PC-3 (cell line): ENCODE results near the gene KRCC1. TPM values are rescaled to one million over a fixed set of nuclear protein-coding genes. Genes with fewer than 3 reads are reported as not detected.

Experiments
- ATAC-seq: fragments of 200-7000 bp; cut with Tn5 transposase; 2 replicates; pipeline ENCODE4 v1.9.1; 2020; ENCODE audit warnings: mild to moderate bottlenecking, moderate library complexity
- BruUV-seq: library from RNA; stranded (reverse); fragments of 400-500 nt; replicated peaks from 2 replicates; lab custom pipeline; 2021; lab: Mats Ljungman, UMichigan
- CTCF ChIA-PET: fragments of 300-600 bp; sonication (Branson Sonifier 250); formaldehyde crosslinking; loops from one replicate; lab custom pipeline; 2022; ENCODE audit warnings: antibody characterized with exemption; lab: Charles Lee
- POLR2A ChIA-PET: fragments of 300-600 bp; sonication (Branson Sonifier 250); formaldehyde crosslinking; loops from one replicate; lab custom pipeline; 2022; ENCODE audit warnings: antibody characterized with exemption; ENCODE audit not compliant: unreplicated experiment; lab: Charles Lee
- DNase-seq: peaks from one replicate; pipeline ENCODE4 v3.0.0-alpha.2; 2015
- H2AFZ ChIP-seq: fragments of 300-600 bp; sonication (generic); 2 replicates; pipeline ENCODE4 v1.6.0; 2016; ENCODE audit warnings: antibody characterized with exemption, low read length
- H3F3A ChIP-seq: fragments of 300-600 bp; sonication (generic); one replicate; pipeline ENCODE4 v1.6.0; 2017; ENCODE audit warnings: antibody characterized with exemption, low read length, control low read depth, mild to moderate bottlenecking; ENCODE audit not compliant: unreplicated experiment
- H3K27ac ChIP-seq: fragments of 300-600 bp; sonication (generic); 2 replicates; pipeline ENCODE4 v1.5.1; 2016; ENCODE audit warnings: mild to moderate bottlenecking, low read length
- H3K27me3 ChIP-seq: fragments of 300-600 bp; sonication (generic); 2 replicates; pipeline ENCODE4 v1.6.1; 2016; ENCODE audit warnings: low read length, mixed read lengths
- H3K36me3 ChIP-seq: fragments of 300-600 bp; sonication (generic); 2 replicates; pipeline ENCODE4 v1.6.1; 2016; ENCODE audit warnings: low read depth, mixed run types, low read length, mixed read lengths
- H3K4me1 ChIP-seq: fragments of 300-600 bp; sonication (generic); 2 replicates; pipeline ENCODE4 v1.5.1; 2016; ENCODE audit warnings: low read length; ENCODE audit not compliant: insufficient read depth
- H3K4me2 ChIP-seq: fragments of 300-600 bp; sonication (generic); 2 replicates; pipeline ENCODE4 v1.6.0; 2016; ENCODE audit warnings: low read length
- H3K4me3 ChIP-seq: fragments of 300-600 bp; sonication (generic); 2 replicates; pipeline ENCODE4 v1.5.1; 2016; ENCODE audit warnings: mild to moderate bottlenecking, low read length, mixed read lengths
- H3K79me2 ChIP-seq: fragments of 300-600 bp; sonication (generic); 2 replicates; pipeline ENCODE4 v1.6.1; 2017; ENCODE audit warnings: low read length, mixed read lengths
- H3K9ac ChIP-seq: fragments of 300-600 bp; sonication (generic); 2 replicates; pipeline ENCODE4 v1.6.0; 2016; ENCODE audit warnings: mild to moderate bottlenecking, low read length
- H3K9me2 ChIP-seq: fragments of 300-600 bp; sonication (generic); replicated peaks from 2 replicates; pipeline ENCODE4 v1.6.1; 2016; ENCODE audit warnings: mixed run types, low read length, mixed read lengths
- H3K9me3 ChIP-seq: fragments of 300-600 bp; sonication (generic); 2 replicates; pipeline ENCODE4 v1.6.1; 2016; ENCODE audit warnings: low read length, mixed read lengths
- H4K20me1 ChIP-seq: fragments of 300-600 bp; sonication (generic); 2 replicates; pipeline ENCODE4 v1.6.1; 2016; ENCODE audit warnings: low read length, mixed read lengths
- CTCF ChIP-seq: fragments of 300-600 bp; sonication (generic); conservative IDR thresholded peaks from 2 replicates; pipeline ENCODE4 v1.5.1; 2017; ENCODE audit warnings: antibody characterized with exemption, low read depth, mild to moderate bottlenecking, low read length
- EZH2 ChIP-seq: fragments of 300-600 bp; sonication (generic); IDR thresholded peaks from one replicate; pipeline ENCODE4 v1.6.1; 2017; ENCODE audit warnings: antibody characterized with exemption, mild to moderate bottlenecking, low read length; ENCODE audit not compliant: unreplicated experiment
- EZH2phosphoT487 ChIP-seq: fragments of 300-600 bp; sonication (generic); IDR thresholded peaks from 2 replicates; pipeline ENCODE4 v1.6.1; 2018; ENCODE audit warnings: mild to moderate bottlenecking, antibody characterized with exemption, low read length, borderline replicate concordance
- intact Hi-C: fragments of 100-400 bp; cut with micrococcal nuclease; formaldehyde crosslinking; loops from 2 replicates; pipeline ENCODE4 v1.9.0; 2023
- total RNA-seq: library from RNA; depleted of rRNA; stranded (reverse); fragments of >200 nt; gene quantifications from 2 replicates; pipeline ENCODE4 v1.2.3, GENCODE V29; 2014

The KRCC1 gene
- total RNA-seq, 1 experiment from 2014 or later: 14.1 TPM

- ATAC-seq: no peak
- TF ChIP-seq EZH2: no peak
- no peak for TF ChIP-seq CTCF
- no peak for TF ChIP-seq EZH2phosphoT487
- Histone ChIP-seq H2AFZ (no peak overlapping the region), H3K9ac (no peak overlapping the region), H3K27me3 (peaks cover 59% of the 10 kb centered on the region), H3K9me2 (no peaks in the 10 kb centered on the region), H3K9me3 (no peaks in the 10 kb centered on the region), H3K36me3 (no peaks in the 10 kb centered on the region), H3K4me3 (no peak overlapping the region), H3K79me2 (no peaks in the 10 kb centered on the region), H3K4me2 (no peak overlapping the region), H4K20me1 (no peaks in the 10 kb centered on the region), H3K27ac (no peak overlapping the region), H3F3A (no peaks in the 10 kb centered on the region), H3K4me1 (no peaks in the 10 kb centered on the region)
- CTCF ChIA-PET: no interaction called here
- intact Hi-C loops: no loop called here
- no peak for DNase-seq
- POLR2A ChIA-PET: no interaction called here
- BruUV-seq: no TSS peak
These were observed 41.6 kb upstream of the KRCC1 start for GRCh38 chr2:88097192-88097591.

GRCh38 chr2:88096708-88097107 lies 41.1 kb upstream of the KRCC1 start:
- Histone ChIP-seq H4K20me1 (no peaks in the 10 kb centered on the region), H3K9ac (no peak overlapping the region), H3F3A (no peaks in the 10 kb centered on the region), H3K27me3 (peaks cover 57% of the 10 kb centered on the region), H3K4me1 (no peaks in the 10 kb centered on the region), H3K36me3 (no peaks in the 10 kb centered on the region), H3K4me2 (no peak overlapping the region), H3K9me3 (no peaks in the 10 kb centered on the region), H3K4me3 (no peak overlapping the region), H3K27ac (no peak overlapping the region), H3K9me2 (no peaks in the 10 kb centered on the region), H3K79me2 (no peaks in the 10 kb centered on the region), H2AFZ (no peak overlapping the region)
- intact Hi-C loops: no loop called here
- ATAC-seq (no peak), DNase-seq (no peak)
- CTCF ChIA-PET: interaction anchor here (0.6 kb wide), 1 partner anchor 16 kb away, joined by 4 read pairs; no protein-coding TSS in a partner anchor
- TF ChIP-seq CTCF (no peak), EZH2phosphoT487 (no peak), EZH2 (no peak)
- POLR2A ChIA-PET: no interaction called here
- BruUV-seq: no TSS peak

- Histone ChIP-seq H3K36me3 (no peaks in the 10 kb centered on the region), H3K4me1 (no peaks in the 10 kb centered on the region), H4K20me1 (no peaks in the 10 kb centered on the region), H3K9ac (no peak overlapping the region), H3K4me2 (no peak overlapping the region), H3K9me2 (no peaks in the 10 kb centered on the region), H3K9me3 (no peaks in the 10 kb centered on the region), H3K4me3 (no peak overlapping the region), H3K79me2 (no peaks in the 10 kb centered on the region), H2AFZ (no peak overlapping the region), H3K27ac (no peak overlapping the region), H3F3A (no peaks in the 10 kb centered on the region), H3K27me3 (peaks cover 50% of the 10 kb centered on the region)
- DNase-seq: no peak
- TF ChIP-seq CTCF (no peak), EZH2phosphoT487 (no peak), EZH2 (no peak)
- ChIA-PET POLR2A (no interaction called here), CTCF (no interaction called here)
- no TSS peak for BruUV-seq
- no peak for ATAC-seq
- intact Hi-C loops: no loop called here
These were observed 39.4 kb upstream of the KRCC1 start for GRCh38 chr2:88095022-88095421.
